HepG2 (cell line): ENCODE data around the gene FXYD6.

Experiments used
- CERS6 ChIP-seq: sonication (generic); formaldehyde crosslinking; IDR thresholded peaks from 2 replicates; pipeline ENCODE4 v1.5.0; 2020; ENCODE audit warnings: missing genetic modification reagents
- CTCF ChIP-seq: sonication (generic); formaldehyde crosslinking; IDR thresholded peaks from 2 replicates; pipeline ENCODE4 v1.5.0; 2020; ENCODE audit warnings: mild to moderate bottlenecking, missing genetic modification reagents, moderate library complexity
- EZH2 ChIP-seq: conservative IDR thresholded peaks from 2 replicates; pipeline ENCODE4 v1.6.1; 2012; ENCODE audit warnings: mild to moderate bottlenecking, low read depth, low read length, moderate library complexity
- POLR2A ChIP-seq, 2 experiments: IDR thresholded peaks; 2 replicates each; pipeline ENCODE4 v1.6.1; 2011; ENCODE audit warnings: low read depth in 2 of 2, low read length in 2 of 2, mild to moderate bottlenecking in 1 of 2, moderate library complexity in 1 of 2; ENCODE audit not compliant: insufficient read depth in 1 of 2
- ZSCAN5A ChIP-seq: sonication (generic); formaldehyde crosslinking; IDR thresholded peaks from 2 replicates; pipeline ENCODE4 v1.8.0; 2022; ENCODE audit warnings: mild to moderate bottlenecking, missing genetic modification reagents, borderline replicate concordance

GRCh38 chr11:117900121-117900648, 23.7 kb upstream of the FXYD6 start:
- TF ChIP-seq ZSCAN5A (CRISPR knock-in tag) (no peak), CERS6 (no peak), CTCF (no peak), POLR2A (IDR thresholded peaks at IDR 0.05; ENCODE audit: insufficient read depth in 1 of 2, low read depth in 2 of 2, low read length in 2 of 2) (no peak), EZH2 (no peak)
